Smooth muscle cell (in vitro differentiated cells): ENCODE data around the gene TRIP10. TPM values are rescaled to one million over a fixed set of nuclear protein-coding genes. Genes with fewer than 3 reads are reported as not detected.

Experiments
- DNase-seq: peaks from one replicate; lab custom pipeline; 2025; ENCODE audit not compliant: unreplicated experiment; lab: John Stamatoyannopoulos, UW
- H2AFZ ChIP-seq: fragments of 200-600 bp; sonication (generic); 2 replicates; pipeline ENCODE4 v1.6.0; 2016; ENCODE audit warnings: antibody characterized with exemption, low read depth, mild to moderate bottlenecking
- H3F3A ChIP-seq: fragments of 200-600 bp; sonication (generic); 2 replicates; pipeline ENCODE4 v1.6.0; 2017; ENCODE audit warnings: antibody characterized with exemption, low read depth
- H3K27ac ChIP-seq: fragments of 200-600 bp; sonication (generic); 2 replicates; pipeline ENCODE4 v1.5.1; 2016; ENCODE audit warnings: low read depth, mild to moderate bottlenecking
- H3K27me3 ChIP-seq: fragments of 200-600 bp; sonication (generic); 2 replicates; pipeline ENCODE4 v1.6.1; 2016; ENCODE audit warnings: low read depth, mild to moderate bottlenecking
- H3K36me3 ChIP-seq: fragments of 200-600 bp; sonication (generic); 2 replicates; pipeline ENCODE4 v1.5.1; 2016; ENCODE audit warnings: low read depth
- H3K4me1 ChIP-seq: fragments of 200-600 bp; sonication (generic); 2 replicates; pipeline ENCODE4 v1.5.1; 2016; ENCODE audit warnings: low read depth
- H3K4me2 ChIP-seq: fragments of 200-600 bp; sonication (generic); 2 replicates; pipeline ENCODE4 v1.6.0; 2016; ENCODE audit warnings: mild to moderate bottlenecking
- H3K4me3 ChIP-seq: fragments of 200-600 bp; sonication (generic); 2 replicates; pipeline ENCODE4 v1.5.1; 2016; ENCODE audit warnings: mild to moderate bottlenecking
- H3K79me2 ChIP-seq: fragments of 200-600 bp; sonication (generic); 2 replicates; pipeline ENCODE4 v1.6.0; 2016; ENCODE audit warnings: low read depth, mild to moderate bottlenecking
- H3K9ac ChIP-seq: fragments of 200-600 bp; sonication (generic); 2 replicates; pipeline ENCODE4 v1.6.0; 2016; ENCODE audit warnings: low read depth
- H3K9me3 ChIP-seq: fragments of 200-600 bp; sonication (generic); replicated peaks from 2 replicates; pipeline ENCODE4 v1.5.1; 2016; ENCODE audit warnings: low read depth
- H4K20me1 ChIP-seq: fragments of 200-600 bp; sonication (generic); 2 replicates; pipeline ENCODE4 v1.6.0; 2016; ENCODE audit warnings: low read depth
- WGBS: methylation state at CpG from one replicate; pipeline ENCODE4 v1.1.7; 2016; ENCODE audit warnings: low lambda C conversion rate; 5-methylcytosine and 5-hydroxymethylcytosine counted together
- polyA plus RNA-seq: library from polyadenylated mRNA; unstranded; fragments of >200 nt; fragmentation: Nextera tagmentation; extraction: Ambion mirVana; gene quantifications from 2 replicates; pipeline ENCODE4 v1.2.1, GENCODE V29; 2016
- total RNA-seq: library from RNA; depleted of rRNA; stranded (reverse); fragments of >200 nt; gene quantifications from 2 replicates; pipeline ENCODE4 v1.2.3, GENCODE V29; 2014
- TF ChIP-seq, protein P1 (sequence below): fragments of 200-600 bp; sonication (generic); IDR thresholded peaks from 2 replicates; pipeline ENCODE4 v1.5.1; 2017; ENCODE audit warnings: borderline replicate concordance, mild to moderate bottlenecking, antibody characterized with exemption; ENCODE audit not compliant: insufficient read depth, poor library complexity, severe bottlenecking

The TRIP10 gene
- total and polyA plus RNA-seq, 2 experiments from 2014 or later, result 55.0 to 67.8 TPM

DNA sequence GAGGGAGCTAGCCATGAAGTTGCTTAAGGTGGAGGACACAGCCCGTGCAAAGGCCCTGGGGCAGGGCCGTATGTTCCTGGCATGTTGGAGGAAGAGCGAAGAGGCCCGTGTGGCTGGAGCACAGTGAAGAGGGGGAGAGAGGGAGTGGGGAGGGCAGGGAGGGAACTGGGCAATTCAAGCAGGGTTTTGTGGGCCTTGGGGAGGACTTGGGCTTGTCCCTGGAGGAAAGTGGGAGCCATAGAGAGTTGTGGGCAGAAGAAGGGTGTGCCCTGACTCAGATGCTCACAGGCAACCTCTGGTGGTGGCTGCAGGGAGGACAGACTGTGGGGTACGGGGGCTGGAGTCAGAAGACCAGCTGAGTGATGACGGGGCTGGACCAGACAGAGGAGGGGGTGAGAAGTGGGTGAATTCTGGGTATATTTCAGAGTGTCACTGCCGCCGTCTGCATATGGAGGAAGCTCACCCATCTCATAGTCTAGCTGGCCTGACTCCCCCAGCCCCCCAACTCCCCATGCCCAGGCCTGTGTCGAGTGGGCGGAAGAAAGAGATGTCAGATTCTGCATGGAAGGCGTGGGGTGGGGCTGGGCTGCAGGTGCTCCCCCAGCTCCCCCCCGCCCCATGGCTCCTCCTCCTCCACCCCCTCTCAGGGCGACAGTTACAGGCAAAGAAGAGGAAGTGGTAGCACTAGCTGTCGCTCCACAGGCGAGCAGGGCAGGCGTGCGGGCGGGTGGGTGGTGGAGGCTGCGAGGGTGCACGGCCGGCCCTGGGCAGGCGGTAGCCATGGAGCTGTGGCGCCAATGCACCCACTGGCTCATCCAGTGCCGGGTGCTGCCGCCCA lies 32.8 kb downstream of the TRIP10 start, which contains the start of gene VAV1:
VAV1 (plus strand) TSS at position 681 of the 838 bp plus-strand sequence; CDS start at position 781, 100 bp downstream.
- Histone ChIP-seq H3K36me3 (no peaks in the 10 kb centered on the region), H2AFZ (no peak within 1 kb of the TSS), H3K9me3 (no peaks in the 10 kb centered on the region), H4K20me1 (no peaks in the 10 kb centered on the region), H3K4me3 (no peak within 1 kb of the TSS), H3K79me2 (no peaks in the 10 kb centered on the region), H3F3A (no peaks in the 10 kb centered on the region), H3K4me2 (no peak within 1 kb of the TSS), H3K9ac (no peak within 1 kb of the TSS), H3K27ac (no peak within 1 kb of the TSS), H3K4me1 (no peaks in the 10 kb centered on the region), H3K27me3 (no peaks in the 10 kb centered on the region)
- DNase-seq, result no peak
- 86% methylated on average over 12 of the region's 25 CpGs for WGBS
- TF ChIP-seq, protein P1, sequence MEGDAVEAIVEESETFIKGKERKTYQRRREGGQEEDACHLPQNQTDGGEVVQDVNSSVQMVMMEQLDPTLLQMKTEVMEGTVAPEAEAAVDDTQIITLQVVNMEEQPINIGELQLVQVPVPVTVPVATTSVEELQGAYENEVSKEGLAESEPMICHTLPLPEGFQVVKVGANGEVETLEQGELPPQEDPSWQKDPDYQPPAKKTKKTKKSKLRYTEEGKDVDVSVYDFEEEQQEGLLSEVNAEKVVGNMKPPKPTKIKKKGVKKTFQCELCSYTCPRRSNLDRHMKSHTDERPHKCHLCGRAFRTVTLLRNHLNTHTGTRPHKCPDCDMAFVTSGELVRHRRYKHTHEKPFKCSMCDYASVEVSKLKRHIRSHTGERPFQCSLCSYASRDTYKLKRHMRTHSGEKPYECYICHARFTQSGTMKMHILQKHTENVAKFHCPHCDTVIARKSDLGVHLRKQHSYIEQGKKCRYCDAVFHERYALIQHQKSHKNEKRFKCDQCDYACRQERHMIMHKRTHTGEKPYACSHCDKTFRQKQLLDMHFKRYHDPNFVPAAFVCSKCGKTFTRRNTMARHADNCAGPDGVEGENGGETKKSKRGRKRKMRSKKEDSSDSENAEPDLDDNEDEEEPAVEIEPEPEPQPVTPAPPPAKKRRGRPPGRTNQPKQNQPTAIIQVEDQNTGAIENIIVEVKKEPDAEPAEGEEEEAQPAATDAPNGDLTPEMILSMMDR, result no peak

DNA sequence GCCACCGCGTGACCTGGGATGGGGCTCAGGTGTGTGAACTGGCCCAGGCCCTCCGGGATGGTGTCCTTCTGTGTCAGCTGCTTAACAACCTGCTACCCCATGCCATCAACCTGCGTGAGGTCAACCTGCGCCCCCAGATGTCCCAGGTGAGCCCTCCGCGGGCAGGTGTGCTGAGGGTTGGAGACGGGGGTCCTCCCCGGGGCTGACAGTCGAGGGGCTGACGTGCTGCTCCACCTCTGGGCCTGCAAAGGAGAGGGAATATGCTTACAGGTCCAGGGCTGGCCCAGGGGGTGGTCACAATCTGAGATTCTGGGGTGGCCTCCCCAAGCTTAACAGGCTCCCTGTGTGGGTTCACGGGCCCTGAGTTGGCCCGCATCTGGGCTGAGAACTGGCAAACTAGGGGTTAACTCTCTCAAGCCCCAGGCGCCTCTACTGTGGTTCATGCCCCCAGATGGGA lies 33.4 kb downstream of the TRIP10 start:
- H3K36me3 ChIP-seq, result no peaks in the 10 kb centered on the region
- no peaks in the 10 kb centered on the region for H3K9me3 ChIP-seq
- TF ChIP-seq, protein P1, result no peak
- WGBS, result 87% methylated on average over 13 of the region's 14 CpGs
- H3K27me3 ChIP-seq, result no peaks in the 10 kb centered on the region
- no peak for DNase-seq
- no peaks in the 10 kb centered on the region for H3F3A ChIP-seq
- H3K4me1 ChIP-seq, result no peaks in the 10 kb centered on the region
- no peak overlapping the region for H3K4me2 ChIP-seq
- no peak overlapping the region for H2AFZ ChIP-seq
- H3K4me3 ChIP-seq, result no peak overlapping the region
- H3K27ac ChIP-seq, result no peak overlapping the region
- no peaks in the 10 kb centered on the region for H4K20me1 ChIP-seq
- H3K9ac ChIP-seq, result no peak overlapping the region
- H3K79me2 ChIP-seq, result no peaks in the 10 kb centered on the region

DNA sequence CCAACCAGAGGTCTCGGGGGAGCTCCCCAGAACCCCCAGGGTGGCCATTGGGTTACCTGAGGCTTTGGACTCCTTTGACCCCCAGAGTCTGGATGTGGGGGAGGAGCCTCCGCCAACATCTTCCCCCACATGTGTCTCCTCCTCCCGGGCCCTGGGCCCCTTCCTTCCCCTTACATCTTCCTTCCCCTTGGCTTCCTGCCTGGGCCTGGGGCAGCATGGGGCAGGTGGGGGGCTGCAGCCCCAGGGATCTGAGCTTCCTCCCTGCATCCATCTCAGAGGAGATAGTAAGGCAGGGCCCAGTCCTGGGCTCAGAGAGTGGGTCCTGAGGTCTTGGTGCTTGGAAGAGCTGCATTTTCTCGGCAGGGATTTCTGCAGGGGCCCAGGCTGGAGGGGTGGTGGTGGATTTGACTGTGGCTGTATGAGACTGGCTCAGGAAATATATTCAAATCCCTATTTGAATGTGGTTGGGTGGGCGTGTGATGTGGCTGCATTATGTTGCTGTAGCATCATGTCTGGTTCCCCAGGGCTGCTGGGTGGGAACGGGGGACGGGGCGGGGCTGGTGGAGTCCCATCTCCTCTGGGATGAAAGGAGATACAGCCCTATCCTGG lies 33.9 kb downstream of the TRIP10 start:
- Histone ChIP-seq H3K36me3 (no peaks in the 10 kb centered on the region), H3K9ac (no peak overlapping the region), H3K27me3 (no peaks in the 10 kb centered on the region), H3K4me1 (no peaks in the 10 kb centered on the region), H3F3A (no peaks in the 10 kb centered on the region), H3K27ac (no peak overlapping the region), H3K4me2 (no peak overlapping the region), H3K9me3 (no peaks in the 10 kb centered on the region), H3K79me2 (no peaks in the 10 kb centered on the region), H3K4me3 (no peak overlapping the region), H2AFZ (no peak overlapping the region), H4K20me1 (no peaks in the 10 kb centered on the region)
- no peak for DNase-seq
- TF ChIP-seq, protein P1, result no peak
- WGBS, result 82% methylated on average over 8 of the region's 8 CpGs
